Measurements from ENCODE around the gene STX8.
"Not testable (repeated sequence)": the region's sequence is repeated elsewhere in the genome, so short reads cannot be mapped to it uniquely, and the experiment has no call there.

Gene STX8

GRCh38 chr17:9386401-9386800, 189.2 kb downstream of the STX8 start:
- DNase-seq (ENCODE audit: low read depth), result no peak

- no peak for DNase-seq (ENCODE audit: low read depth)
Measured at GRCh38 chr17:9383826-9384225, 191.8 kb downstream of the STX8 start.

GRCh38 chr17:9382626-9383025, 193.0 kb downstream of the STX8 start:
- no peak for DNase-seq (ENCODE audit: low read depth)

- no peak for DNase-seq (ENCODE audit: low read depth)
Measured at GRCh38 chr17:9381068-9381467, 194.6 kb downstream of the STX8 start.

- DNase-seq (ENCODE audit: low read depth), result no peak
Measured at GRCh38 chr17:9380361-9380760, 195.3 kb downstream of the STX8 start.

- DNase-seq (ENCODE audit: low read depth), result not testable (repeated sequence)
Measured at GRCh38 chr17:9376177-9376576, 199.4 kb downstream of the STX8 start.

- DNase-seq (ENCODE audit: low read depth), result no peak
Measured at GRCh38 chr17:9371019-9371418, 204.6 kb downstream of the STX8 start.

- no peak for DNase-seq (ENCODE audit: low read depth)
Measured at GRCh38 chr17:9370467-9370866, 205.2 kb downstream of the STX8 start.

- no peak for DNase-seq (ENCODE audit: low read depth)
Measured at GRCh38 chr17:9368631-9369030, 207.0 kb downstream of the STX8 start.

- no peak for DNase-seq (ENCODE audit: low read depth)
Measured at GRCh38 chr17:9367156-9367555, 208.5 kb downstream of the STX8 start.

- DNase-seq (ENCODE audit: low read depth), result no peak
Measured at GRCh38 chr17:9364837-9365430, 210.7 kb downstream of the STX8 start.

GRCh38 chr17:9363440-9364350, 211.9 kb downstream of the STX8 start:
- no peak for DNase-seq (ENCODE audit: low read depth)

GRCh38 chr17:9361188-9361955, 214.2 kb downstream of the STX8 start:
- DNase-seq (ENCODE audit: low read depth), result no peak

GRCh38 chr17:9360677-9361081, 214.9 kb downstream of the STX8 start:
- no peak for DNase-seq (ENCODE audit: low read depth)

GRCh38 chr17:9356488-9356911, 219.1 kb downstream of the STX8 start:
- no peak for DNase-seq (ENCODE audit: low read depth)

GRCh38 chr17:9355846-9356245, 219.8 kb downstream of the STX8 start:
- DNase-seq (ENCODE audit: low read depth), result no peak

- not testable (repeated sequence) for DNase-seq (ENCODE audit: low read depth)
Measured at GRCh38 chr17:9355231-9355630, 220.4 kb downstream of the STX8 start.

GRCh38 chr17:9350080-9350479, 225.5 kb downstream of the STX8 start:
- DNase-seq (ENCODE audit: low read depth), result no peak

- DNase-seq (ENCODE audit: low read depth), result no peak
Measured at GRCh38 chr17:9346296-9346926, 229.2 kb downstream of the STX8 start.

GRCh38 chr17:9343516-9343915, 232.1 kb downstream of the STX8 start:
- no peak for DNase-seq (ENCODE audit: low read depth)

- DNase-seq (ENCODE audit: low read depth), result no peak
Measured at GRCh38 chr17:9342225-9342624, 233.4 kb downstream of the STX8 start.

GRCh38 chr17:9339958-9340357, 235.7 kb downstream of the STX8 start:
- DNase-seq (ENCODE audit: low read depth), result no peak
